SK-N-SH (cell line): ENCODE data around the gene BEGAIN. TPM values are rescaled to one million over a fixed set of nuclear protein-coding genes. Genes with fewer than 3 reads are reported as not detected.
A peak's percentile ranks its signal among the peaks of the same experiment; 100 is the strongest.

Source experiments
- CTCF ChIA-PET: fragments of 300-600, 350-600 bp; formaldehyde crosslinking; extraction: SDS; loops from one replicate; lab custom pipeline; 2021; lab: Yijun Ruan, JAX
- POLR2A ChIA-PET: fragments of 350-600 bp; sonication (Branson Sonifier 250); formaldehyde crosslinking; extraction: SDS; loops from one replicate; lab custom pipeline; 2020; ENCODE audit warnings: antibody characterized with exemption, inconsistent platforms; lab: Yijun Ruan, JAX
- DNase-seq: peaks from one replicate; pipeline ENCODE4 v3.0.0; 2012
- H2AFZ ChIP-seq: fragments of 200-600 bp; sonication (generic); 2 replicates; pipeline ENCODE4 v1.8.1; 2016; ENCODE audit warnings: antibody characterized with exemption, mild to moderate bottlenecking, low read depth
- H3F3A ChIP-seq: fragments of 200-600 bp; sonication (generic); replicated peaks from 2 replicates; pipeline ENCODE3; 2016; ENCODE audit warnings: antibody characterized with exemption, mild to moderate bottlenecking; ENCODE audit not compliant: insufficient read depth
- H3K27ac ChIP-seq, 2 experiments: fragments of 200-500 bp in 1 of 2; fragments of 200-600 bp in 1 of 2; sonication (Bioruptor generic) in 1 of 2; sonication (generic), shearing (Covaris generic) in 1 of 2; 2 replicates each; pipeline versions ENCODE4 v1.5.1 to v1.6.1; 2014 to 2016; ENCODE audit warnings: low read depth in 2 of 2, inconsistent platforms in 1 of 2, low read length in 1 of 2, mild to moderate bottlenecking in 1 of 2, mixed read lengths in 1 of 2
- H3K27me3 ChIP-seq: fragments of 200-600 bp; sonication (generic), shearing (Covaris generic); 2 replicates; pipeline ENCODE4 v1.6.1; 2016; ENCODE audit warnings: mixed run types; ENCODE audit not compliant: insufficient read depth
- H3K36me3 ChIP-seq, 2 experiments: fragments of 200-500 bp in 1 of 2; fragments of 200-600 bp in 1 of 2; sonication (Bioruptor generic) in 1 of 2; sonication (generic) in 1 of 2; replicated peaks in 1 of 2; 2 replicates each; pipeline versions ENCODE3 to v1.5.1; 2014 to 2016; ENCODE audit warnings: low read length in 1 of 2, mild to moderate bottlenecking in 1 of 2; ENCODE audit not compliant: insufficient read depth in 2 of 2, control insufficient read depth in 1 of 2
- H3K4me1 ChIP-seq, 2 experiments: fragments of 200-500 bp in 1 of 2; fragments of 200-600 bp in 1 of 2; sonication (Bioruptor generic) in 1 of 2; sonication (generic), shearing (Covaris generic) in 1 of 2; 2 replicates each; pipeline versions ENCODE4 v1.5.1 to v1.6.1; 2014 to 2016; ENCODE audit warnings: low read depth in 1 of 2, low read length in 1 of 2, mixed run types in 1 of 2; ENCODE audit not compliant: insufficient read depth in 2 of 2, control insufficient read depth in 1 of 2
- H3K4me2 ChIP-seq: fragments of 200-600 bp; sonication (generic), shearing (Covaris generic); 2 replicates; pipeline ENCODE4 v1.6.1; 2017; ENCODE audit warnings: mixed run types
- H3K4me3 ChIP-seq, 2 experiments: fragments of 200-500 bp in 1 of 2; fragments of 200-600 bp in 1 of 2; sonication (Bioruptor generic) in 1 of 2; sonication (generic), shearing (Covaris generic) in 1 of 2; 2 replicates each; pipeline versions ENCODE4 v1.5.1 to v1.8.1; 2014 to 2016; ENCODE audit warnings: low read depth in 2 of 2, inconsistent platforms in 1 of 2, low read length in 1 of 2, mild to moderate bottlenecking in 1 of 2, mixed read lengths in 1 of 2, moderate library complexity in 1 of 2
- H3K79me2 ChIP-seq: fragments of 200-600 bp; sonication (generic); 2 replicates; pipeline ENCODE4 v1.8.1; 2017; ENCODE audit warnings: mild to moderate bottlenecking; ENCODE audit not compliant: insufficient read depth
- H3K9ac ChIP-seq: fragments of 200-600 bp; sonication (generic); 2 replicates; pipeline ENCODE4 v1.6.1; 2017; ENCODE audit warnings: mixed run types
- H3K9me2 ChIP-seq: fragments of 200-600 bp; sonication (generic); 2 replicates; pipeline ENCODE4 v1.6.1; 2017; ENCODE audit warnings: mixed run types
- H3K9me3 ChIP-seq: fragments of 200-600 bp; sonication (generic); 2 replicates; pipeline ENCODE4 v1.6.1; 2017; ENCODE audit warnings: mixed run types, mild to moderate bottlenecking, moderate library complexity
- H4K20me1 ChIP-seq: fragments of 200-600 bp; sonication (generic); 2 replicates; pipeline ENCODE4 v1.6.1; 2017; ENCODE audit warnings: mild to moderate bottlenecking, mixed run types; ENCODE audit not compliant: insufficient read depth
- CHD2 ChIP-seq: fragments of 150-350 bp; IDR thresholded peaks from 2 replicates; pipeline ENCODE4 v1.6.1; 2018; ENCODE audit warnings: low read length; ENCODE audit not compliant: partially characterized antibody
- EP300 ChIP-seq, 2 experiments: IDR thresholded peaks; 2 replicates each; pipeline versions ENCODE4 v1.4.0 to v1.6.1; 2012; ENCODE audit warnings: borderline replicate concordance in 1 of 2, low read depth in 1 of 2, low read length in 1 of 2
- FOSL2 ChIP-seq: IDR thresholded peaks from 2 replicates; pipeline ENCODE4 v1.4.0; 2012; ENCODE audit warnings: low read depth, mild to moderate bottlenecking, moderate library complexity, borderline replicate concordance
- FOXJ3 ChIP-seq: sonication (generic); formaldehyde crosslinking; IDR thresholded peaks from 2 replicates; pipeline ENCODE4 v1.5.1; 2020; ENCODE audit warnings: mild to moderate bottlenecking, missing genetic modification reagents
- GABPA ChIP-seq: IDR thresholded peaks from 2 replicates; pipeline ENCODE4 v1.4.0; 2012; ENCODE audit warnings: low read depth, mild to moderate bottlenecking
- GATA2 ChIP-seq: sonication (generic); formaldehyde crosslinking; IDR thresholded peaks from 2 replicates; pipeline ENCODE4 v1.5.0; 2020; ENCODE audit warnings: mild to moderate bottlenecking, missing genetic modification reagents
- MXI1 ChIP-seq: IDR thresholded peaks from 2 replicates; pipeline ENCODE4 v1.6.1; 2012; ENCODE audit warnings: mild to moderate bottlenecking, low read depth, low read length, improper control_type of control experiment
- NFIC ChIP-seq: IDR thresholded peaks from 2 replicates; pipeline ENCODE4 v1.4.0; 2012; ENCODE audit warnings: borderline replicate concordance
- NRF1 ChIP-seq: IDR thresholded peaks from 2 replicates; pipeline ENCODE4 v1.6.1; 2012; ENCODE audit warnings: low read depth, mild to moderate bottlenecking, low read length
- RAD21 ChIP-seq: IDR thresholded peaks from 2 replicates; pipeline ENCODE4 v1.6.1; 2012; ENCODE audit warnings: mild to moderate bottlenecking, low read length
- RCOR1 ChIP-seq: fragments of 150-350 bp; IDR thresholded peaks from 2 replicates; pipeline ENCODE4 v1.6.1; 2017; ENCODE audit warnings: antibody characterized with exemption, low read length
- RFX5 ChIP-seq: IDR thresholded peaks from 2 replicates; pipeline ENCODE4 v1.6.1; 2012; ENCODE audit warnings: mild to moderate bottlenecking, improper control_type of control experiment, low read length
- SIN3A ChIP-seq: IDR thresholded peaks from 2 replicates; pipeline ENCODE4 v1.6.1; 2012; ENCODE audit warnings: low read depth, mild to moderate bottlenecking, low read length, moderate library complexity, borderline replicate concordance
- SMC3 ChIP-seq: IDR thresholded peaks from 2 replicates; pipeline ENCODE4 v1.6.1; 2012; ENCODE audit warnings: low read depth, low read length, improper control_type of control experiment
- TAF1 ChIP-seq: IDR thresholded peaks from 2 replicates; pipeline ENCODE4 v1.6.1; 2012; ENCODE audit warnings: low read depth, mild to moderate bottlenecking, low read length, moderate library complexity, borderline replicate concordance
- TCF12 ChIP-seq: IDR thresholded peaks from 2 replicates; pipeline ENCODE4 v1.4.0; 2012
- USF2 ChIP-seq: fragments of 150-350 bp; IDR thresholded peaks from 2 replicates; pipeline ENCODE4 v1.6.1; 2017; ENCODE audit warnings: antibody characterized with exemption, low read length, low read depth, borderline replicate concordance
- YY1 ChIP-seq: IDR thresholded peaks from 2 replicates; pipeline ENCODE4 v1.4.0; 2012; ENCODE audit warnings: low read depth, mild to moderate bottlenecking
- ZBTB33 ChIP-seq: IDR thresholded peaks from 2 replicates; pipeline ENCODE4 v1.4.0; 2012; ENCODE audit warnings: low read depth, borderline replicate concordance
- WGBS: methylation state at CpG from one replicate; pipeline ENCODE4 v1.1.6; 2017; ENCODE audit warnings: low lambda C conversion rate; 5-methylcytosine and 5-hydroxymethylcytosine counted together
- polyA plus RNA-seq, 3 experiments: library from polyadenylated mRNA; depleted of rRNA; stranded (reverse); fragments of >200 nt; gene quantifications; 2 replicates each; pipeline ENCODE4 v1.2.3, GENCODE V29; 2012
- TF ChIP-seq, protein P1 (sequence below): IDR thresholded peaks from 2 replicates; pipeline ENCODE4 v1.4.0; 2012; ENCODE audit warnings: low read depth

Gene BEGAIN
- polyA plus RNA-seq (2012; rRNA removed), result 4.2 and 4.4 TPM in 2 replicates
- 1.9 and 4.4 TPM in 2 replicates for polyA plus RNA-seq (2012; cell fraction: cytosol; rRNA removed)
- polyA plus RNA-seq (2012; cell fraction: nucleus; rRNA removed), result 23.8 and 41.4 TPM in 2 replicates

DNA sequence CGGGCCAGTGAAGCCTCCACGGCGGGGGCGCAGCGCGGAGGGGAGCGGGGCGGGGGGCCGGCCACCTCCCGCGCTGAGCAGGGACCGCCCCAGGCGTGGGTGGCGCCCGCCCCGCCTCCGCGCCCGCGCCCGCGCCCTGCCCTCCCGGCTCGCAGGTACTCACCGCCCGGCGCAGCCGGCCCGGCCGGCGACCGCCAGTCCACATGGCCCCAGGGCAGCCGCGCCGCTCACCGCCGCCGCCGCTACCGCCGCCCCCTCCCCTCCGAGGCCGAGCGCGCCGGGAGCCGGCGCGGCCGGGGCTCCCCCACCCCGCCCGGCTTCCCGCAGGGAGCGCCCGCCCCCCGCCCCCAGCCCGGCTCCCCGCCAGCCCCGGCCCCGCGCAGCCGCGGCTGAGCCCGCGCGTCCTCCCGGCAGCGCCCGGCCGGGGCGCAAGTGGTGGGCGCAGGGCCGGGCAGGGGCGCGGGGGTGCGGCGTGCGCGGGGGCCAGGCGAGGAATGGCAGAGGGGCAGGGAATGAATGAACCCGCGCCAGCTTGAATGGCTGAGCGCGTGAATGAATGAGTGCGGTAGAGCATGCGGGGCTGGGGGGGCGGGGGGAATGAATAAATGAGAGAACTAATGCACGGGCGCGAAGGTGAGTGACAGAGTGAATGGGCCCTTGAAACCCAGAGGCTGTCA lies at the start of gene BEGAIN:
TSS of gene BEGAIN (minus strand) at position 332 of the 677 bp plus-strand sequence. CDS start at position 205, 127 bp downstream.
- H3K27me3 ChIP-seq, result peaks cover 4% of the 10 kb centered on the region; the same call in 1 of the 2 replicates
- POLR2A ChIA-PET, result interaction anchor here (0.7 to 1.7 kb wide), 4 partner anchors 15 to 313 kb away, joined by 3 to 8 read pairs (median 4); no protein-coding TSS in a partner anchor
- no peaks in the 10 kb centered on the region for H3K79me2 ChIP-seq
- DNase-seq, result peak; percentile 91
- H3K4me3 ChIP-seq, result peak within 1 kb of the TSS; percentile 60 to 61
- no peaks in the 10 kb centered on the region for H3K36me3 ChIP-seq
- H3K9me3 ChIP-seq, result no peaks in the 10 kb centered on the region
- CTCF ChIA-PET, result interaction anchor here (1.6 to 2.4 kb wide), 3 partner anchors 10 to 59 kb away, joined by 5 to 13 read pairs (median 7); no protein-coding TSS in a partner anchor
- H3K27ac ChIP-seq, result peak within 1 kb of the TSS in 1 of 2 experiments; percentile 91; a peak in 2 of 4 replicates
- TF ChIP-seq GABPA (no peak), NRF1 (peak; percentile 7; the same call in 1 of the 2 replicates)
- TF ChIP-seq, all 33 proteins: peak for 1
- Histone ChIP-seq H4K20me1 (no peaks in the 10 kb centered on the region), H2AFZ (peak within 1 kb of the TSS; percentile 79), H3F3A (no peaks in the 10 kb centered on the region), H3K9me2 (no peaks in the 10 kb centered on the region), H3K4me1 (peaks cover 4 to 42% of the 10 kb centered on the region in 2 experiments; a peak in 3 of 4 replicates), H3K9ac (peak within 1 kb of the TSS; percentile 21; the same call in 1 of the 2 replicates), H3K4me2 (peak within 1 kb of the TSS; percentile 84)
- WGBS, result 19% methylated on average over 17 of the region's 90 CpGs

DNA sequence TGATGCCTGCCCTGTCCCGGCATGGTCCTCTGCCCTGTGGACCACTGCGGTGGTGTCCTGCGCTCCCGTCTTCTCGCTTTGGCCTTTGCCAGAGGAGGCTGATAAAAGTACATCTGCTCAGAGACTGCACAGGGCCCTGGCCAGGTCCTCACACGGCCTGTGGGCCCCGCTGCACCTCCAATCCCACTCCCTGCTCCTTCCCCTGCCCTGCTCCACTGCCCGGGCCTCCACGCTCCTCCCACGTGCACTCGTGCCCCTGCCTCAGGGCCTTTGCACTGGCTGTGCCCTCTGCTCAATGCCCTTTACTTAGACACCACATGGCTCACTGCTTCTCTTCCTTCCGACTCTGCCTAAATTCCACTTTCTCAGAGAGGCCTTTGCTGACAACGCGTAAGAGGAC lies 49.3 kb upstream of the BEGAIN start:
- Histone ChIP-seq H3K27me3 (peaks cover 11% of the 10 kb centered on the region), H3K27ac (no peak overlapping the region), H3K9ac (no peak overlapping the region), H3K4me1 (peaks cover 0 to 38% of the 10 kb centered on the region in 2 experiments; a peak in 1 of 4 replicates), H2AFZ (no peak overlapping the region), H3K4me3 (no peak overlapping the region), H3K9me2 (no peaks in the 10 kb centered on the region), H3K4me2 (no peak overlapping the region), H3F3A (no peaks in the 10 kb centered on the region), H3K36me3 (no peaks in the 10 kb centered on the region), H4K20me1 (no peaks in the 10 kb centered on the region), H3K79me2 (no peaks in the 10 kb centered on the region), H3K9me3 (no peaks in the 10 kb centered on the region)
- ChIA-PET CTCF (interaction anchor here (1.2 to 1.8 kb wide), 5 partner anchors 9 to 67 kb away, joined by 3 to 10 read pairs (median 4); no protein-coding TSS in a partner anchor), POLR2A (no interaction called here)
- 94% methylated on average over 14 of the region's 14 CpGs for WGBS
- no peak for TF ChIP-seq FOXJ3 (CRISPR knock-in tag)
- no peak for TF ChIP-seq GATA2 (CRISPR knock-in tag)
- TF ChIP-seq CHD2, result no peak
- no peak for TF ChIP-seq RAD21
- no peak for TF ChIP-seq USF2
- TF ChIP-seq, protein P1, sequence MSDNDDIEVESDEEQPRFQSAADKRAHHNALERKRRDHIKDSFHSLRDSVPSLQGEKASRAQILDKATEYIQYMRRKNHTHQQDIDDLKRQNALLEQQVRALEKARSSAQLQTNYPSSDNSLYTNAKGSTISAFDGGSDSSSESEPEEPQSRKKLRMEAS, result no peak
- no peak for TF ChIP-seq RFX5
- no peak for TF ChIP-seq EP300 (IDR thresholded peaks at IDR 0.05; ENCODE audit: borderline replicate concordance in 1 of 2, low read depth in 1 of 2, low read length in 1 of 2)
- no peak for TF ChIP-seq TAF1
- TF ChIP-seq ZBTB33, result no peak
- TF ChIP-seq NFIC, result no peak
- TF ChIP-seq RCOR1, result no peak
- no peak for TF ChIP-seq YY1
- no peak for TF ChIP-seq TCF12
- no peak for TF ChIP-seq SIN3A
- TF ChIP-seq SMC3, result no peak
- no peak for TF ChIP-seq MXI1
- TF ChIP-seq NRF1, result no peak
- TF ChIP-seq FOSL2, result no peak
- no peak for DNase-seq
